GM19372 (cell line): Measurements from ENCODE around the gene FOXK1.
A peak's percentile ranks its signal among the peaks of the same experiment; 100 is the strongest.
"Not testable (repeated sequence)": the region's sequence is repeated elsewhere in the genome, so short reads cannot be mapped to it uniquely, and the experiment has no call there.

Source experiments
- ATAC-seq: cut with Tn5 transposase; IDR thresholded peaks from one replicate; pipeline ENCODE4 v1.9.1; 2021; ENCODE audit warnings: mild to moderate bottlenecking, low read depth, moderate library complexity; ENCODE audit not compliant: unreplicated experiment

The FOXK1 gene

GRCh38 chr7:4665661-4666060 lies 16.4 kb upstream of the FOXK1 start:
- ATAC-seq, result no peak

GRCh38 chr7:4667776-4668509 lies 14.2 kb upstream of the FOXK1 start:
- no peak for ATAC-seq

DNA sequence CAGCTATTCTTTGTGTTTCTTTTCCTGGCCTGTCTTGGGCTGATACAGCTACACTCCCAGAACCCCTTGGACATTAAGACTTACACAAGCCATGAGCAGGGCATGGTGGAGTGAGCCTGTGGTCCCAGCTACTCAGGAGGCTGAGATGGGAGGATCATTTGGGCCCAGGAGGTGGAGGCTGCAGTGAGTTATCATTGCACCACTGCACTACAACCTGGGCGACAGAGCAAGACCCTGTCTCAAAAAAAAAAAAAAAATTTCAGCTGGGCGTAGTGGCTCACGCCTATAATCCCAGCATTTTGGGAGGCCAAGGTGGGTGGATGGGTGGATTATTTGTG lies 13.6 kb upstream of the FOXK1 start:
- no peak for ATAC-seq

GRCh38 chr7:4670791-4671190 lies 11.3 kb upstream of the FOXK1 start:
- ATAC-seq, result no peak

DNA sequence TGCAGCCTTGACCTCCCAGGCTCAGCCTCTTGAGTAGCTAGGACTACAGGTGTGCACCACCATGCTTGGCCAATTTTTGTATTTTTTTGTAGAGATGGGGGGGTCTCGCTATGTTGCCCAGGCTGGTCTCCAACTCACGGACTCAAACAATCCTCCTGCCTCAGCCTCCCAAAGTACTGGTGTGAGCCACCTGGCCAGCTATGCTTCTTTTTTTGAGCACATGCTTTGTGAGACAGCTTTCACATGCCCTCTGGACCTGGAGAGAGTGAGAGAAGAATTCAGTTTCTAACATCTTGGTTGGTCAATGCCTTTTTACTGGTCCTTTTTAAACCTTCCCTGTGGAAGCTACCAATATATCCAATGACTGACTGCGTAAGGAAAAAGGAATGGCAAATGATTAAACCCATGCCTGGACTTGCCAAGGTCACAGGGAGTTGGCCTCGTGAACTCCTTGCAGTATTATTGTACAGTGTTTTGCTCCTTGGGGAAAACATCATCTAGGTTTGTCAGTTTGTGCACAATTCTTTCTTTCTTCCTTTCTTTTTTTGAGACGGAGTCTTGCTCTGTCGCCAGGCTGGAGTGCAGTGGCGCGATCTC lies 6.2 kb upstream of the FOXK1 start:
- ATAC-seq, result no peak

- ATAC-seq, result not testable (repeated sequence)
These were observed 4.6 kb upstream of the FOXK1 start for GRCh38 chr7:4677518-4677917.

DNA sequence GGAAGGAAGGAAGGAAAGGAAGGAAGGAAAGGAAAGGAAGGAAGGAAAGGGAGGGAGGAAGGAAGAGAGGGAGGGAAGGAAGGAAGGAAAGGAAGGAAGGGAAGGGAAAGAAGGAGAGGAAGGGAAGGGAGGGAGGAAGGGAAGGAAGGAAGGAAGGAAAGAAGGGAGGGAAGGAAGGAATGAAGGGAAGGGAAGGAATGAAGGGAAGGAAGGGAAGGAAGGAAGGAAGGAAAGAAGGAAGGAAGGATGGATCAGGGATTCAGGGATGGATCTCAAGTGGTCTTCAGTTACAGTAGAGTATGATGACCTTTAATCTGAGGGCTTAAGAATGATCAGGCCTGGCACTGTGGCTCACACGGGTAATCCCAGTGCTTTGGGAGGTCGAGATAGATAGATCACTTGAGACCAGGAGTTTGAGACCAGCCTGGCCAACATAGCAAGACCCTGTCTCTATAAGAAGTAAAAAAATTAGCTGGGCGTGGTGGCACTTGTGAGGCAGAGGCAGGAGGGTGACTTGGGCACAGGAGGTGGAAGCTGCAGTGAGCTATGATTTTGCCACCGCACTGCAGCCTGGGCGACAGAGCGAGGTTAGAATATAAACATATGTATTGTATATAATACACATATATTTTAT lies 760 bp upstream of the FOXK1 start:
- no peak for ATAC-seq

GRCh38 chr7:4682621-4683042 lies 537 bp downstream of the FOXK1 start:
- peak; percentile 46 for ATAC-seq

GRCh38 chr7:4683043-4683883 lies 1.2 kb downstream of the FOXK1 start:
- no peak for ATAC-seq

DNA sequence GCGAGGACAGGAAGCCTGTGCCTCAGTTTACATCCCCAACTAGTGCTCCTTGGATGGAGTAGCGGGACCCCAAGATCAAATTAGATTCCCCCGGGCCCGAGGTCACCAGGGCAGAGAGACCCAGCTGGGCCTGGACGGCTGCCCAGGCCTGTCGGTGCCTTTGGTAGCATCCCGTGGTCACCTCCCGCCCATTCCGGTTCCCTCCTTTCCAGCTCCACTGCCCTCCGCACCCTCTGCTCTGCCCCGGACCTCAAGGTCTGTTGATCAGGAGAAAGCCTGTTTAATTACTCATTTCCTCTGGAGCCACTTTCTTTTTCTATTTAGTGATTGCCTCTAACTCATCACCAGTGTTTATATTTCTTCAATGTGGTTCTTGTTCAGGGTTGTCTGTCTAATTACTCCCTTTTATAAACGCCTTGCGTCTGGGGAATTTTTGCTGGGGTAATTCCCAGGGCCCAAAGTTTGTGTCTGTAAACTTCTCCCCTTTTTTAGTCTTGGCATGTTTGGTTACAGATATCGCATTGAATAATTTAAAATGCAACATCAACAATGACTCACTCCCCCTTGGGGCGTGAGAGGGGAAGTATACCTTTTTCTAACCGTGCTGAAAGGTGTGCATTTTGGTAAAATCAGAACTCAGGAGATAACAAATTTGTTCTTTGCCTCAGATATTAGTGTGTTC lies 1.9 kb downstream of the FOXK1 start:
- no peak for ATAC-seq

GRCh38 chr7:4684846-4685245 lies 2.8 kb downstream of the FOXK1 start:
- no peak for ATAC-seq

DNA sequence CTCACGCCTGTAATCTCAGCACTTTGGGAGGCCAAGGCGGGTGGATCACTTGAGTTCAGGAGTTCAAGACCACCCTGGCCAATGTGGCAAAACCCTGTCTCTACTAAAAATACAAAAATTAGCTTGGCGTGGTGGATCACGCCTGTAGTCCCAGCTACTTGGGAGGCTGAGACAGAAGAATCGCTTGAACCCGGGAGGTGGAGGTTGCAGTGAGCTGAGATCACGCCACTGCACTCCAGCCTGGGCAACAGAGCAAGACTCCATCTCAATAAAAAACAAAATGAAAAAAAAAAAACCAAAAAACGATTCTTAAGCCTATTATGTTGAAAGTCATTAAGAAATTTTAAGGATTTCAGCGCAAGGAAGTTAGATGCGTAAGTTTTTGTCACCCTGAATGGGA lies 3.6 kb downstream of the FOXK1 start:
- ATAC-seq, result not testable (repeated sequence)

- no peak for ATAC-seq
These were observed 5.9 kb downstream of the FOXK1 start for GRCh38 chr7:4687956-4688355.

- ATAC-seq, result no peak
These were observed 7.1 kb downstream of the FOXK1 start for GRCh38 chr7:4689151-4689550.

DNA sequence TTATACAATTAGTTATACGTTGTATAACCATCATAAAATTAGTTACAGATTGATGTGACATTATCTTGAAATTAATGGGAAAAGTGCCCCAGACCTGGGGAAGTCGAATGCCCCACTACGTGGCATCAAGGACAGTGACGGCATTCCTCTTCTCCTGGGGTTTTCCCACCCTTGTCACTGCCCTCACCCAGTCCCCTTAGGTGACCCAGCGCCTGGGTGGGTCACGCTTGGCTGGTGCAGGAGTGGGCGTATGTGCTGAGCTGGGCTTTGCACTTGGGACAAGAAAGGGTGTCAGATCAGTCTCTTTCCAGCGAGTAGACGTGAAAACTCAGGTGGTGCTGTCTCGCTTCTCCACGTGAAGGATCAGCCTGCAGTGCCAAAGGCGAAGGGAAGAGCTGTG lies 7.6 kb downstream of the FOXK1 start:
- ATAC-seq, result no peak

GRCh38 chr7:4690953-4691856 lies 9.1 kb downstream of the FOXK1 start:
- no peak for ATAC-seq

GRCh38 chr7:4692055-4692454 lies 10.0 kb downstream of the FOXK1 start:
- no peak for ATAC-seq

GRCh38 chr7:4692622-4693021 lies 10.5 kb downstream of the FOXK1 start:
- ATAC-seq, result not testable (repeated sequence)

GRCh38 chr7:4693152-4693551 lies 11.1 kb downstream of the FOXK1 start:
- ATAC-seq, result no peak

DNA sequence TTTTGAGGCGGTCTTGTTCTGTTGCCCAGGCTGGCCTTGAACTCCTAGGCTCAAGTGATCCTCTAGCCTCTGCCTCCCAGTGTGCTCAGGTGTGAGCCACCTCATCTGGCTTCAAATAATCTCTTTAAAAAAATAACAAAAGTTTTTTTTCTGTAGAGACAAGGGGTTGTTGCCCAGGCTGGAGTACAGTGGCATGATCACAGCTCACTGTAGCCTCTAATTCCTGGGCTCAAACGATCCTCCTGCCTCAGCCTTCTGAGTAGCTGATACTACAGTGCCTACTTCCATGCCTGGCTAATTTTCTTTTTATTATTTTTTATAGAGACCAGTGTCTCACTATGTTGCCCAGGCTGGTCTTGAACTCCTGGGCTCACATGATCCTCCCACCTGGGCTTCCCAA lies 11.7 kb downstream of the FOXK1 start:
- no peak for ATAC-seq
